Activated T-cell treated with anti-CD3 and anti-CD28 coated beads for 48 hours (primary cell): ENCODE measurements around the gene CNTNAP2.

Experiments
- DNase-seq: peaks from one replicate; pipeline ENCODE4 v3.0.0-alpha.2; 2020; ENCODE audit warnings: low read depth

The CNTNAP2 gene

DNA sequence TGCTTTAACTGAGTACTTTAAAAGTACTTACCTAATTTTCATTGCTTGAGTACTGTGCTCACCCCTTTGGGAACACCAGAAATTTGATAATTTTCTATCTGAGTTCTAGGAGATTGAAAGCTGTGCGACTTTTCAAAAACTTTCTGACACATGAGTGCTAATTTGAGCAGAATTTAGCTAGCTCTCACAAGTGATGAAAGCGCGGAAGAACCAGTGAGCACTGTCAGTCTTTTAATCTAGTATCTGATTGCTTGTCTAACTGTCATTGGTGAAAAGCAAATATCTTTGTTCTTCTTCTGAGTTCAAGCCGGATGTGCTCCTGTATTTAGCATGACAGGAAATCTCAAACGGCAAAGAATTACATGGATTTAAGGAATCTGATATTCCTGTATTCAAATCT is 899.4 kb downstream of the CNTNAP2 start:
- no peak for DNase-seq

DNA sequence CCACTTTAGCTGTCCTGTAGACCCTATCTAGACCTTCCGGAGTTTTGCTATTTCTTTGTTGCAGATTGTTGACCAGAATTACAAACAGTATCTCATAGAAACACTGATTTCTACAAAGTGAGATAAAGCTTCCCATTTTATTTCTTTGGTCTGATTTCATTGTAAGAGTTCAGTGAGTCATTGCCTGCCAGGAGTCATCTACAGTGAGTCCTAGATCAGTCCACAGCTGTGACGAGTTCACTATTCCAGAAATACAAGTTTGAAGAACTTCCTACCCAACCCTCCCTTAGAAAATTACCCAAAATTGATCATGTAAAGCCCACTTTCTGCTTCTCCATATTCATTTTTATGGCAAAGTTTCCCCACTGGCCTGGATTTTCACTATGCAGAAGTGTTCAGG is 905.5 kb downstream of the CNTNAP2 start:
- no peak for DNase-seq

DNA sequence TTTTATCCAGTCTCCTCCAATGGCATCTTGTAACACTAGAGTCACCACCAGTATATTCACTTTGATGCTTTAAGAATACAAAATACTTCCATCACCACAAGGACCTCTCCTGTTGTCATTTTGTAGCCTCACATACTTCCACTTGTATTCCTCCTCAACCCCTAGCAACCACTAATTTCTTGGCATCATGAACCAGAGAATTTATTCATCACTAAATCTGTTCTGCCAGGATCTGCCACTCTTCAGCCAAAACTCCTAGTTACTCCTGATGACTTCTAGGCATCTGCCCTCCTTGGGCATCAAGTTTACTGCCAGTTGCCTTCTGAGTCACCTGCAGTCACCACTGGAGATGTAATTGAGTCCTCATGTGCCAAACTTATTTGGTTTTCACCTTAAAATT is 906.8 kb downstream of the CNTNAP2 start:
- DNase-seq = no peak

DNA sequence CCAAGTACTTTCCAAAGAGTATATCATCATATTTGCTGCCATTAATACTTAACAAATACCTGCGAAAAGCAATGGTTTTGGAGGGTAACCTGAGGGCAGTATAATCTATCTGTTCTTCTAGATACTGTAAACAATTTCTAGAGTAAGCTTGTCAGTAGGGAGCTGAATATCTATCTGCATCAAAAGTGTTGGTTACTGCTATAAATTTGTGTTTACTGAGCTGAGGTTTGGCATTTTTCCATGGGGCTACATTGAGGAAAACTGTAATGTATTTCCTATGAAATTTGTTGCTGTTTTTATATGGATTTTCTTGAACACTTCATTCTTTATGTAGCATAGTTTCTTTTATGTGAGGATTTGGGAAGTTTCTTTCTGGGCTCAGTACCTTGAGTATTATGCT is 913.4 kb downstream of the CNTNAP2 start:
- DNase-seq = no peak

DNA sequence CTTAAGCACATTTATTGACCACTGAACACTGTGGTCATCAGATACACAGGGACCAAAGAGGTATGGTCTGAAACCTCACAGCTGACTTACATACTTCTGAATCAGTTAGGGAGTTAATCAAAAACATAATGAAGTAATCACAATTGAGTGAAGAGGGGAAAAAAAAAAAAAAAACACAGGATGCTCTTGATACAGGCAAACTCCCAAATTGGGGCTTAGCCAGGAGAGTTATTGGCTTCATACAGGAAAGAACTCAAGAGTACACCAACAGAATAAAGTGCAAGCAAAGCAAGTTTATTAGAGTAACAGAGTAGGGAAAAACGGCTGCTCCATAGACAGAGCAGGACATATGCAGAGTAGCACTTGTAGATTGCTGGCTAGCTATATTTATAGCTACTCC is 917.0 kb downstream of the CNTNAP2 start:
- DNase-seq = no peak

DNA sequence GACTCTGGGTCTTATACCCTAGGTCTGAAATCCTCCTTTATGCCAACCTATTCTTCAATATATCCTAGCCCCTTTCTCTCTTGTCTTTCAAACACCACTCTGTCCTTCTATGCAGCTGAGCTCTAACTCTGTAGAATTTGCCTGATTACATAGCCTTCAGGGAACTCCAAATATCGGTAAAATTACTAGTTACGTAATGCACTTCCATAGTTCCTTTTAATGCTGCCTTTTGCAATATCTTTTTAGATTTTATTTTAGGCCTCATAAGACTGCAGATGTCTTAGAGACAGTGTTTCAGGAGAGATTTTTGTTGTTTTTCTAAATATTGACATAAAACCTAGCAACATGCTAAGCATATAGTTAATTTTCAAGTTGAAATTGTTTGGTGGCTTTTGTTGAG is 924.8 kb downstream of the CNTNAP2 start:
- no peak for DNase-seq

DNA sequence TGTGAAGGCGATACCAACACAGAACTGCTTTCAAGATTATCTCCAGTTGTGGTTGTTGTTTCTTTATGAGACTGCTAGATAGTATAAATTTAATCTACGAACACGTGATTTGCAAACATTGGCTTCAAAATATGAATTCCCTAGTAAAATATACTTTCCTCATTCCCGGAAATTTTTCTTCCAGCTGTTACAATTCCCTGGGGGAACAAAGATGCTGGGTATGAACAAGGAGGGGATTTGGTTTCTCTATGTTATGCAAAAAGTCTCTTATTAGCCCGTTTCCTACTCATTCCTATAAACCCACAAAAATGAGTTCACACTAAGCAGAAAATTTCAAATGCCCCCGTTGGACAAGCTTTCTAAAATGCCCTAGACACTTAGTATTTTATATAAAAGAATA is 928.3 kb downstream of the CNTNAP2 start:
- DNase-seq = no peak

DNA sequence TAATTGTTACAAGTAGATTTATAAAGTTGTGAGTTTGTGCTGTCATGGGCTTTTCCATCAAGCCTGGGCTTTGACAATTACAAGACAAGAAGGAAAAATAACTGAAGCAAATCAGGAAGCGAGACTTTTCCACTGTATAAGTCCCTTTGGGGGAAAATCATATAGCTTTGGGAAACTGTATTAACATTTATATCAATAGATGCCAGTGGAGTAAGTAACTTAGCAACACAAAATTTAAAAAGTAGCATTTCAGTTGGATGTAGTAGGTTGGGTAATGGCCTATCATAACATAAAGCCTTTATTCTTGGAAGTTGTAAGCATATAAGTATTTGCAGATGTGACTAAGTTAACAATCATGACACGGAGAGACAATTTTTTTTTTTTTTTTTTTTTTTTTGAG is 931.1 kb downstream of the CNTNAP2 start:
- DNase-seq = no peak

DNA sequence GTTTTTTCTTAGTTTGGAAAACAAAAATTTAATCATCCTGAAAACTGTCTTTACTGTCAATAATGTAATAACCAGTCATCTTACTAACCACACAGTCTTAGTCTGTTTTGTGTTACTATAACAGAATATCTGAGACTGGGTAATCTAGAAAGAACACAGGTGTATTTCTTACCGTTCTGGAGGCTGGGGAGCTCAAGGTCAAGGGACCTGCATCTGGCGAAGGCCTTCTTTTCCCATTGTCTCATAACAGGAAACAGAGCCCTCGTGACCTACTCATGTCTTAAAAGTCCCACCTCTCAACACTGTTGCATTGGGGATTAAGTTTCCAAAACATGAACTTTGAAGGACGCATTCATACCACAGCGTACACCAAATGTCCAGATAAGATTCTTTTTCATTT is 932.3 kb downstream of the CNTNAP2 start:
- DNase-seq = no peak

DNA sequence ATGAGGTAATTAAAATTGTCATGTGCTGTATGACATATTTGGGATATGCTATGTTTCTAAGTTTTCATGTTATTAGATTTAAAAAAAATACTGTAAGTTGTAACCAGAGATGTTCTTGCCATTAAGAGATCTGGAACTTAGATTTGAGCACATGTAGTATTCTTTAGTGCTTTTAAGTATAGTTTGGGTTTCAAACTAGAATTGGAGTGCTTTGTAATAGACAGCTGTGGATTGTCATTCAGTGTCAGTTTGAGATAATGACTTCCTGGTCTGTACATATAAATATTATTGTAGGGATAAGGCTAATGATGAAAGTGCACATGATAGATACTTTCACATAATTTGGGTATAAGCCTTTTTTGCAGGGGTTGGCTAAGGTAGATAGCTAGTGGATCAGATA is 936.2 kb downstream of the CNTNAP2 start:
- DNase-seq = no peak

DNA sequence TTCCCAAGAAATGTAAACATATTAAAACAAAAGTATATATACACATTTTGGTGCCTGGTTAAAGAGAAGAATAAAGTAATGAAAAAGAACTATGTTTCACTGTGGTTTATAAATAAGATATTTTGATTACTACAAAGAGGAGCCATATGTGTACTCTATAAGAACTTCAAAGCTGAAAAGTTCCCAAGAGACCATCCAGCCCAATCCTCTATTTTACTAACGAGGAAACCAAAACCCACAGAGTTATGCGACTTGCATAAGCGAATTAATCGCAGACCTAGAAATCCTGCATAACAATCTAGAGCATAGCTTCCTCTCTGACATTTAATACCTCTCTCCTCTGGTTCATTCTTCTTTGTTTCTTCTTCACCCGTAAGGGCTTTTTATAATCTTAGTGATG is 937.1 kb downstream of the CNTNAP2 start:
- DNase-seq = no peak

DNA sequence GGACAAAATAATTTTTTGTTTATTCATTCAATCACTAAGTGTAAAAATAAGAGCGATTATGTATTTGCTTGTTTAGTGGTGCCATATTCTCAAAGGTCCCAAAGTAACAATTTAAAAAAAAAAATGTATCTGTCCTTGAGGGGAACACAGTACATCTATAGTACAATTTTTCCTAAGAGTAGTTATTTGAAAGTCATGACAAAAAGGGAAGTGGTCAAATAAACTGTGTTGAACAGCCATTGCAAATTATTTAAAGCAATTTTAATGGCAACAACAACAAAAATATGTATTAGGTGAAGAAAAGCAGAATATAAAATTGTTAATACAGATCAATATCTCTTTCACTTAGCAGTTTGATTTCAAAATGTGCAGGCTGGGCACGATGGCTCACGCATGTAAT is 943.5 kb downstream of the CNTNAP2 start:
- no peak for DNase-seq

DNA sequence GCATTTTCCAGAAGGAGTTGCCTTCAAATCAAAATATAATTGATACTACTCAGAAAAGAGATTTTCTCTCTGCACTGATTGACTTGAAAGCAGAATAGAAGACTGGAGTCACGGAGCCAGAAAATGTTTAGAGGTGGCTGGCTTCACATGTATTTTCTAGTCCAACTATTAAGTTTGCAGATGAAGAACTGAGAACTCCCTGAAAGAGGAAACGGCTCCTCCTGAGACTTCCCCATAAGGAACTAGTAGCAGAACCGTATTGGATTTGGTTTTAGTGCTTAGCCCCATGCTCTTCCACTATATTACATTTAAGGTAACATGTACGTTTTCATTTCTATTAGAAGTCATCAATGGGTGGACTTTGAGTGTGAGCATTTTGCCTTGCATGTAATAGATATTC is 946.3 kb downstream of the CNTNAP2 start:
- no peak for DNase-seq

DNA sequence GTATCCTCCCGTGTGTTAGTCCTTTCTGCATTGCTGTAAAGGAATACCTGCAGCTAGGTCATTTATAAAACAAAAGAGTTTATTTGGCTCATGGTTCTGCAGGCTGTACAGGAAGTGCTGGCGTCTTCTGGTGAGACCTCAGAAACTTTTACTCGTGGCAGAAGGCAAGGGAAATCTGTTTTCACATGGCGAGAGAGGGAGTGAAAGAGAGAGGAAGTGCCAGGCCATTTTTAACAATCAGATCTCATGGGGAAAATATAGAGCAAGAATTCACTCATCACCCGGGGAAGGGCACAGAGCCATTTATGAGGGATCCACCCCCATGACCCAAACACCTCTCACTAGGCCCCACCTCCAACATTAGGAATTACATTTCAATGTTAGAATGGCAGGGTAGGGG is 952.2 kb downstream of the CNTNAP2 start:
- DNase-seq = no peak

DNA sequence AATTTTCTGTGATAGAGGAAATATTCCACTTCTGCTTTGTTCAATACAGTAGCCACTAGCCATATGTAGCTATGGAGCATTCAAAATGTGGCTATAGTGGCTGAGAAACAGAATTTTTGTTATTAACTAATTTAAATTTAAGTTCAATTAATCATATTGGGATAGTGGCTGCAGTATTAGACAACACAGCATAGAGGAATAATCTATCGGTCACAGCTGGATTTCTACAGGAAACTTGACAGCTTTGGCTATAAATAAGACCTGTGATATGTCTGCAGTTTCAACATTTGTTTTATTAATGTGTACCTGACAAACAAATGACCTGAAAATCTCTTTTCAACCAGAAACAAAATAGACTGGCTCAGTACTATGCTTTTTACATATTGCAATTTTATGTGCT is 953.2 kb downstream of the CNTNAP2 start:
- DNase-seq = no peak

DNA sequence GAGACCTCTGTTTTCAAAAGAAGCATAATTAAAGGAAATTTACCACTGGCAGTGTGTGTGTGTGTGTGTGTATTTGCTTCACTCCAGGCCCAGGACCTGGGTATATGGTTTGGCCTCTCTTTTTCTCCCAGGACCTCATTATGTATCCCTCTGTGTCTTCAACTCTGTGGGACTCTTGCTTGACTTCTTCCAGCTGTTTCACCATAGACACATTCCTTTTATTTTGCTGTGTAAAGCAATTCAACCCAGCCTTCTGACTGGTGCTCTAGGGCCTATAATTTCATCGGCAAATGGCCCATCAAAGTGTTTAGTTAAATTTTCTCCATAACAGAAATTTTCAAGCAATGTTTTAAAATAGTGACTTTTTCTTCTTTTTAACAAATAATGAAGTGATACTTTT is 954.3 kb downstream of the CNTNAP2 start:
- DNase-seq = no peak

DNA sequence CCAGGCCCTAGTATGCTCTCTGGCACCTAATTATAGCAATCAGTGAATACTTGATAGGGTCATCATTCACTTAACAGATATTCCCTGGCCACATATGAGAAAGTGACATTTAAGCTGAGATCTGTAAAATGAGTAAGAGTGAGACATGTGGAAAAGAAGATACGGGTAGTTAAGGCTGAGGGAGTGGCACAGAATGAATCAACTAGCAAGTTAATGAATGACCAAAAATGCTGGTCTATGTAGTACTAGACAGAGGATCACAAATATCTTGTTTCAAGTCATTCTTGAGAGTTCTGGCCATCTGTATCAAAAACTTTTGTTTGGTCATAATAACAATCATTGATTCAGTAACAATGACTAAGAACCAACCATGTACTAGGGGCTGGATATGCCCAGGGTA is 954.9 kb downstream of the CNTNAP2 start:
- no peak for DNase-seq

DNA sequence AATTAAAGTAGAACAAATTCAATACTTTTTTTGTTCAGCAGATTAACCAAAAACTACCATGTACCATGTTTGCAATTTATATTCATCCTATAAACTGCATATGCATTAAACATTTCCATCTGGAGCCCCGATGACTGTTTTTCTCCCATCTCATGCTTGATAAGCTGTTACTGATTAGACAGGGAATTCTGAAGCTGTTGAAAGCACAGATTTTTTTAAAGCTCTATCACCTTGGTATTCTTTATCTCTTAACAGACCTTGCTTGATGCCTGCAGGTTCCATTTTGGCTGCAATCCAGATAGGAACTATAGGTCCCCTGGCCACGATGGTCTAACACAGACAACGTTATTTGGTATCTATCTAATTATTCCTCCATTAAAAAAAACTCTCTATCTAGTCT is 961.7 kb downstream of the CNTNAP2 start:
- no peak for DNase-seq

DNA sequence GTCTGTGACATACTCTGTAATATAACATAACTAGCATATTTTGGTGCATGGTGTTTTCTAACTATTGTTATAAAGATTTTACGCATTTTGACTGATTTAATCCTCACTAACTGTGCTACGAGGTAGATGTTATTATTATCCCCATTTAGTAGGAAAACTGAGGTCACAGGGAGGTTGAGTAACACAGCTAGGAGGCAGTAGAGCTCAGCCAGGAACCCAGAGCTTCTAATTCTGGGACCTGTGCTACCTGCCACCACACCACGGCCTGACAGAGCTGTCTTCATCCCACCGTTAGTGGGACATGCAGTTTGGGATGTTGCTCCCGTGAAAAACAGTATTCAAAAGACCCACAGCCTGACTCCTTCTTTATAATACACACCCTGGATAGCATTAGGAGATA is 962.5 kb downstream of the CNTNAP2 start:
- DNase-seq = no peak

DNA sequence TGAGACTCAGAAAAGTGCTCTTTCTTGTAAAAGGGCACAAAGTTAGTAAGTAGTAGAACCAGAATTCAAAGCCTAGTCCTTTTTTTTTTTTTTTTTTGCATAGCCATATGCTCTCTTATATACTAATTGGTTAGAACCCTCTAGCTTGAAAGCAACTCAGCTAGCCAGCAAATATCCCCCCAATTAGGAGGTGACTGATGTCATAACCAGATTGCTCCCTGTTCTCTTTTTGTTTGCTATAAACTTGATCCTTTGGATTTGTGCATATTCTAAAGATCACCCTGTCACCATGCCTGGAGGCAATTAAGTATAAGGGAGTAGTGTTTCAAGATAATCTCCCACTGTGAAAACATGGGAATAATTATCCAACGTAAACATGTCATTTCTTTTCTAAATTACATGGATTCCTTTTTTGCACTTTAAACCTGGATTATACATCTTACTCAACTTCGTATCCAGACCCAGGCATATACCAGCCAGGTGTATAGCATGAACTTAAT is 963.4 kb downstream of the CNTNAP2 start:
- DNase-seq = no peak

DNA sequence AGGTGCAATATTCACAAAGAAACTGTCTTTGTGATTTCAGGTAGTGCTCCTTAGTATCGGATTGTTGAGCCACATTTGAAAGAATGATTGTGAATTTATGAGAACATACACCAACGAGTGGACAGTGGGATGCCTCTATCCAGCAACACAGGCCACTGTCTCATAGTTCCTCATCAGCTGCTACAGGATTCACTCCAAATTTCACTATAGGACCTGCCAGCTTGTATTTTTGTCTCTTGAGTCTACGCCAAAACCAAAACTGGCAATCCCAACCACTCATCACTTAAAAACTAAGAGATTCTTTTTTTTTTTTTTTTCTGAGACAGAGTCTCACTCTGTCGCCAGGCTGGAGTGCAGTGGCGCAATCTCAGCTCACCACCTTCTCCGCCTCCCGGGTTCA is 964.5 kb downstream of the CNTNAP2 start:
- DNase-seq = no peak

DNA sequence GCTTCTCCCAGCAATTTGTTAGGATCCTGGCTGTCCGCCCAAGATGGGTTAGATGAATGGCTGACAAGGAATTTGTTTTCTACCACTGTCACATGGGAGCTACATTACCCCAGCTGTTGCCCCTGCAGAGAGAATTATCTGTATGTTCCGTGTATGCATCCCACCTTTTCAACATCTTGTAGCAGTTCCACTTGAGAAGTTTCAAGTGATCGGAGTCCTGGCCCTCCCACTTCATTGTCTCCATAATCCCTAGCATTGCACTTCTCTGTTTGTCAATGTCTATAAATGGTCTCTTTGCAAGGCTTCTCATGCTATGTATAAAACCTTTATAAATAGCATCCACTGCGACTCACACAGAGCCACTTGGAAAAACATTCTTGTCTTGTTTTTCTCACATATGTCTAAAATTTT is 972.5 kb downstream of the CNTNAP2 start:
- DNase-seq = no peak

DNA sequence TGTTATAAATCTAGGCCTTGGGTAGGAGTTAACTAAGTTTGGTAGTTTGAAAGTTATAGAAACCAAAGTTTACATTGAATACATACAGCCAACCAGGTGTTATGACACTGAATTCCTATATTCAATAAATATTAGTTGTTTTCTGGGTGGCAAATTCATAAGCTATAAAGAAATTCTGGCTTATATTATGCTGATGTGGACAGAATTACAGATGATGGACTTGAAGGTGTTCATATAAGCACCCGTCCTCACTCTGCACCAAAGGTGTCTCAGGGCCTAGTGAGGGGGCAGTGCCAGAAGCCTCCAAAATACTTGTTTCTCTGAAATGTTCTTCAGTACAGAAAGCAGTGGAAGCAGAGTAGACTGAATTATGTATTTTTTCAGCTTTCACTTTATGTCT is 973.0 kb downstream of the CNTNAP2 start:
- no peak for DNase-seq

DNA sequence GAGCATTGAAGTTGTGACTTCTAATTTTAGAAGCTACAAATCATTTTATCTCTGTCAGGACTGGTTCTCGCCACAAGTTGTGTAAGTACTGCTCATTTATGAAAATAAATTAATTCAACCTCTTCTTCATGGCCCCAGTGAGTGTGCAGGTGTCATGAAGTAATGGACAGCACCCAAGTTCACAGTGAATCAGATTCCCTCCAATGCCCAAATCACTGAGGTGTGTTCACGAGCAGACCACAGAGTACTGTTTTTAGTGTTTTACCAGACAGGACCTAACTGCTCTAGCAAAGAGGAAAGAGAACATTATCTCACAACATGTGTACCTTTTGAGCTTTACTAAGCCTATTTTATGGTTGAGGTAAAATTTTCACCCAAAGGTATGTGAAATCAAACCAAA is 980.0 kb downstream of the CNTNAP2 start:
- no peak for DNase-seq

DNA sequence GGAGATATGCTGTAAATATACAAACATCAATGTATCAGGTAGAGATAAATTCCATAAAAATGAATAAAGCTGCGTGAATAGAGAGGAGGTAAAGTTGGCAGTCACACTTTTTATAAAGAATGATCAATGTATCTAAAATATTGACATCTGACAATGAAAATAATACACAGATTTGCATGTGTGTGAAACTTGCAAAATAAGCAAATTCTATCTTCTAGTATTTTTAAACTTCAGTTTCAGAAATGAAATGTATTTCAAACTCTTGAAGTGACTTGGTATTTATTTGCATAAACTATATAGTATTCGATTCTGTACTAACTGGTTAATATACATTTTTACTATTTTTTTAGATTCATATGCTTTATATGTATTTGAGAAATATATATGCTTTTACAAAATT is 986.6 kb downstream of the CNTNAP2 start:
- DNase-seq = no peak
